GM12878 (cell line): ENCODE data around the gene PKP3. TPM values are rescaled to one million over a fixed set of nuclear protein-coding genes. Genes with fewer than 3 reads are reported as not detected.

Experiments used
- ATAC-seq: fragments of 200-7000 bp; cut with Tn5 transposase; 3 replicates; pipeline ENCODE4 v1.9.1; 2020; ENCODE audit warnings: mild to moderate bottlenecking, moderate library complexity
- BruUV-seq: library from RNA; stranded (reverse); fragments of 400-500 nt; replicated peaks from 2 replicates; lab custom pipeline; 2021; lab: Mats Ljungman, UMichigan
- CTCF ChIA-PET: fragments of 300-600 bp; sonication (Branson Sonifier 250); formaldehyde crosslinking; extraction: SDS; loops from one replicate; lab custom pipeline; 2021; ENCODE audit warnings: inconsistent platforms; lab: Yijun Ruan, JAX
- POLR2A ChIA-PET: fragments of 350-600 bp; formaldehyde crosslinking; extraction: SDS; loops from one replicate; lab custom pipeline; 2021; ENCODE audit warnings: inconsistent platforms; lab: Charles Lee
- RAD21 ChIA-PET: fragments of 300-600 bp; sonication (Branson Sonifier 250); formaldehyde crosslinking; loops from one replicate; lab custom pipeline; 2023; ENCODE audit warnings: antibody characterized with exemption; ENCODE audit not compliant: unreplicated experiment; lab: Charles Lee
- SMC1A ChIA-PET: fragments of 300-600 bp; sonication (Branson Sonifier 250); formaldehyde crosslinking; loops from one replicate; lab custom pipeline; 2023; ENCODE audit not compliant: unreplicated experiment, uncharacterized antibody; lab: Charles Lee
- DNase-seq: peaks from one replicate; pipeline ENCODE4 v3.0.0-alpha.2; 2011; ENCODE audit warnings: low read depth, low spot score
- FAIRE-seq: peaks from 3 replicates; lab custom pipeline; 2011; peaks lifted over from hg19 to GRCh38; lab: Jason Lieb, UNC
- H2AFZ ChIP-seq: 2 replicates; pipeline ENCODE4 v1.6.0; 2011; ENCODE audit warnings: low read depth, low read length, control low read depth; ENCODE audit not compliant: control insufficient read depth
- H3K27ac ChIP-seq: 2 replicates; pipeline ENCODE4 v1.5.1; 2011; ENCODE audit warnings: control low read depth; ENCODE audit not compliant: control insufficient read depth, insufficient read depth
- H3K27me3 ChIP-seq, 2 experiments: replicated peaks in 1 of 2; 2 replicates each; pipeline versions ENCODE4 v1.6.0 to v1.6.1; 2011; ENCODE audit warnings: low read length in 1 of 2; ENCODE audit not compliant: control insufficient read depth in 2 of 2, insufficient read depth in 2 of 2
- H3K36me3 ChIP-seq, 2 experiments: 2 replicates each; pipeline ENCODE4 v1.5.1; 2011; ENCODE audit warnings: low read length in 1 of 2; ENCODE audit not compliant: control insufficient read depth in 2 of 2, insufficient read depth in 2 of 2
- H3K4me1 ChIP-seq: 2 replicates; pipeline ENCODE4 v1.6.1; 2011; ENCODE audit warnings: mild to moderate bottlenecking, low read length, moderate library complexity, mixed read lengths; ENCODE audit not compliant: control insufficient read depth, insufficient read depth
- H3K4me2 ChIP-seq: 2 replicates; pipeline ENCODE4 v1.6.0; 2011; ENCODE audit warnings: control low read depth; ENCODE audit not compliant: control insufficient read depth, insufficient read depth
- H3K4me3 ChIP-seq: fragments of 200-600 bp; sonication (generic); 2 replicates; pipeline ENCODE4 v1.5.1; 2016
- H3K79me2 ChIP-seq: 2 replicates; pipeline ENCODE4 v1.6.0; 2011; ENCODE audit warnings: low read length; ENCODE audit not compliant: control insufficient read depth, insufficient read depth
- H3K9ac ChIP-seq: 2 replicates; pipeline ENCODE4 v1.8.0; 2011; ENCODE audit warnings: low read length, control low read depth, mixed read lengths; ENCODE audit not compliant: control insufficient read depth, insufficient read depth
- H3K9me3 ChIP-seq: replicated peaks from 3 replicates; pipeline ENCODE4 v1.5.1; 2011; ENCODE audit warnings: mild to moderate bottlenecking, low read length; ENCODE audit not compliant: control insufficient read depth, insufficient read depth
- H4K20me1 ChIP-seq: 2 replicates; pipeline ENCODE4 v1.6.0; 2011; ENCODE audit not compliant: control insufficient read depth, insufficient read depth
- BCLAF1 ChIP-seq: fragments of 450-650 bp; IDR thresholded peaks from 2 replicates; pipeline ENCODE4 v1.6.1; 2017; ENCODE audit warnings: antibody characterized with exemption, mild to moderate bottlenecking, moderate library complexity
- CEBPB ChIP-seq, 2 experiments: fragments of 150-350 bp in 1 of 2; IDR thresholded peaks; 2 replicates each; pipeline ENCODE4 v1.6.1; 2012 to 2014; ENCODE audit warnings: low read depth in 2 of 2, low read length in 2 of 2, borderline replicate concordance in 1 of 2, inconsistent platforms in 1 of 2
- CHD2 ChIP-seq: IDR thresholded peaks from 2 replicates; pipeline ENCODE4 v1.6.1; 2011; ENCODE audit warnings: low read depth, low read length, improper control_type of control experiment, borderline replicate concordance
- KAT2A ChIP-seq: conservative IDR thresholded peaks from 2 replicates; pipeline ENCODE4 v1.6.1; 2011; ENCODE audit warnings: low read depth, low read length; ENCODE audit not compliant: control insufficient read depth
- NBN ChIP-seq: fragments of 450-650 bp; IDR thresholded peaks from 2 replicates; pipeline ENCODE4 v1.6.1; 2016
- NFYA ChIP-seq: IDR thresholded peaks from 2 replicates; pipeline ENCODE4 v1.6.1; 2011; ENCODE audit warnings: low read depth, mild to moderate bottlenecking, low read length, improper control_type of control experiment, borderline replicate concordance
- POLR2AphosphoS2 ChIP-seq: IDR thresholded peaks from 2 replicates; pipeline ENCODE4 v1.6.1; 2011; ENCODE audit warnings: low read depth, mild to moderate bottlenecking, low read length, improper control_type of control experiment, moderate library complexity
- SREBF1 ChIP-seq: IDR thresholded peaks from 2 replicates; pipeline ENCODE4 v1.6.1; 2012; ENCODE audit warnings: mild to moderate bottlenecking, low read length
- ZBTB33 ChIP-seq: fragments of 450-650 bp; IDR thresholded peaks from 2 replicates; pipeline ENCODE4 v1.6.1; 2017; ENCODE audit warnings: mild to moderate bottlenecking
- ZZZ3 ChIP-seq: IDR thresholded peaks from 2 replicates; pipeline ENCODE4 v1.6.1; 2011; ENCODE audit warnings: low read depth; ENCODE audit not compliant: control insufficient read depth, insufficient read length
- WGBS: methylation state at CpG from one replicate; pipeline ENCODE4 v1.1.6; 2016; ENCODE audit warnings: low lambda C conversion rate; ENCODE audit not compliant: insufficient replicate concordance, insufficient coverage; ENCODE audit errors: missing lambda C conversion rate; 5-methylcytosine and 5-hydroxymethylcytosine counted together
- in situ Hi-C: fragments of 300-500 bp; cut with MboI; formaldehyde crosslinking; loops from 9 replicates; pipeline ENCODE4 v1.14.3; 2018; ENCODE audit warnings: mixed read lengths
- intact Hi-C: fragments of 100-400 bp; cut with micrococcal nuclease; formaldehyde crosslinking; loops from one replicate; pipeline ENCODE4 v1.14.2; 2022; ENCODE audit not compliant: unreplicated experiment
- polyA plus RNA-seq, 11 experiments: library from polyadenylated mRNA; depleted of rRNA in 4 of 11; unstranded in 6 of 11; stranded (reverse) in 5 of 11; fragments of >200 nt; fragmentation: Nextera tagmentation in 4 of 11; fragmentation: Illumina TruSeq in 1 of 11; extraction: Ambion mirVana in 4 of 11; extraction: Trizol in 1 of 11; gene quantifications; 1 replicate in 1 of 11; 2 replicates in 10 of 11; pipeline versions ENCODE4 v1.2.1 to v1.2.3, GENCODE V29; 2011 to 2016; ENCODE audit warnings: inconsistent platforms in 2 of 11, missing spikeins in 2 of 11, low read depth in 1 of 11
- total RNA-seq, 4 experiments: library from RNA; depleted of rRNA in 3 of 4; stranded (reverse); fragments of >200 nt in 3 of 4; fragmentation: Illumina TruSeq in 1 of 4; extraction: Trizol in 1 of 4; gene quantifications; 2 replicates each; pipeline versions ENCODE4 v1.2.1 to v1.2.3, GENCODE V29; 2013 to 2021
- TF ChIP-seq, protein P1 (sequence below): IDR thresholded peaks from 2 replicates; pipeline ENCODE4 v1.6.1; 2012; ENCODE audit warnings: low read length, inconsistent platforms

PKP3 gene
- total and polyA plus RNA-seq, 10 of the 15 experiments (the other 5 are each of a cell fraction or from before 2014, with no cell fraction given): 0.45 to 0.90 TPM; not detected in 8

DNA sequence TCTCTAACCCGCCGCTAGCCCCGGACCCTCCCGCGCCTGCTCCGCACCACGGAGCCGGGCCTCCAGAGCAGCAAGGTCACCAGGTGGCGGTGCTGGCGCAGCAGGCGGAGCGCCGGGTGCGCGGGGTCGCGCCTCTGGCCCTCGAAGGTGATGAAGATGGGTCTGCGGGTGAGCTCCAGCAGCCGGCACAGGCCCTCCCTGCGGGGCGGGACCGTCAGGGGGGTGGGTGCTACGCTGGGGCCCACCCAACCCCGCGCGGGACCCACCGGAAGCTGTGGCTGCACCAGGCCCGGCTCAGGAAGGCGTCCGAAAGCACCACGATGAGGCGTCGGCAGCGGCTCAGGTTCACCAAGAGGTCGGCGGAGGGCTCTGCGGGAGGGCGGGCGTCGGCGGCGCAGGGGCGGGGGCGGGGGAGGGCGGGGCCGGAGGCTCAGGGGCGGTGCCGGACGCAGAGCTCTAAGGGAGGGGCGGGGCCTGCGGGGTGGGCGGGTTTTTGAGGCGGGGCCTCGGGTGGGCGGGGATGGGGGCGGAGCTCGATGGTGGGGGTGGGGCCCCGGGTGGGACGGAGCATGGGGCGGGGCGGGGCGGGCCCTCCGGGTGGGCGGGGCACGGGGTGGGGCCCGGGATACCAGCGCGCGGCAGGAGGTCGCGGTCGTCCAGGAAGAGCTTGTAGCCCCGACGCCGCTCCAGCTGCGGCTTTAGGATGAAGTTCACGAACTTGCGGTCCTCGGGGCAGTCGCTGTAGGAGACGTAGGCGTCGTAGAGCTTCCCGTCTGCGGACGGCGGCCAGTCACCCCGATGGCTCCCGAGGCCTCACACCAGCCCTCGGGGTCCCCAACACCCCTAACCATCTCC, 13.0 kb downstream of the PKP3 start (continued):
- TF ChIP-seq NFYA: no peak
- TF ChIP-seq KAT2A: no peak
- TF ChIP-seq CEBPB (IDR thresholded peaks at IDR 0.05; ENCODE audit: borderline replicate concordance in 1 of 2, low read depth in 2 of 2, low read length in 2 of 2): no peak
- no peak for TF ChIP-seq BCLAF1
- TF ChIP-seq NBN: no peak
- TF ChIP-seq, all 136 proteins: peak for 16

GRCh38 chr11:407651-408123, 13.7 kb downstream of the PKP3 start:
- ATAC-seq (no peak), DNase-seq (no peak), FAIRE-seq (no peak)
- intact Hi-C loops: no loop called here
- H3K79me2 ChIP-seq: no peaks in the 10 kb centered on the region
- 0 out of 2 replicates have a peak overlapping the region, but pooled peaks have one; percentile 50 for H2AFZ ChIP-seq
- POLR2A ChIA-PET: interaction anchor here (1.1 to 1.8 kb wide), 2 partner anchors 41 to 99 kb away, joined by 3 to 10 read pairs; partner anchors contain the start of gene RNH1
- SMC1A ChIA-PET: no interaction called here
- no peaks in the 10 kb centered on the region for H3K36me3 ChIP-seq
- no peak overlapping the region for H3K4me2 ChIP-seq
- BruUV-seq: no TSS peak
- no peak overlapping the region for H3K4me3 ChIP-seq
- H3K27me3 ChIP-seq: no peaks in the 10 kb centered on the region
- in situ Hi-C loops: no loop called here
- RAD21 ChIA-PET: interaction anchor here (0.8 to 2.4 kb wide), 6 partner anchors 20 to 139 kb away, joined by 3 to 17 read pairs (median 6); partner anchors contain the start of gene PTDSS2
- H3K4me1 ChIP-seq: peaks cover 6% of the 10 kb centered on the region; the same call in 1 of the 2 replicates
- 72% methylated on average over 25 of the region's 28 CpGs for WGBS
- no peak overlapping the region for H3K9ac ChIP-seq
- no peaks in the 10 kb centered on the region for H3K9me3 ChIP-seq
- TF ChIP-seq NBN (no peak), POLR2AphosphoS2 (no peak), SREBF1 (no peak), ZZZ3 (no peak), CHD2 (no peak), ZBTB33 (0 out of 2 replicates have a peak, but pooled peaks have one; percentile 24)
- TF ChIP-seq, protein P1, sequence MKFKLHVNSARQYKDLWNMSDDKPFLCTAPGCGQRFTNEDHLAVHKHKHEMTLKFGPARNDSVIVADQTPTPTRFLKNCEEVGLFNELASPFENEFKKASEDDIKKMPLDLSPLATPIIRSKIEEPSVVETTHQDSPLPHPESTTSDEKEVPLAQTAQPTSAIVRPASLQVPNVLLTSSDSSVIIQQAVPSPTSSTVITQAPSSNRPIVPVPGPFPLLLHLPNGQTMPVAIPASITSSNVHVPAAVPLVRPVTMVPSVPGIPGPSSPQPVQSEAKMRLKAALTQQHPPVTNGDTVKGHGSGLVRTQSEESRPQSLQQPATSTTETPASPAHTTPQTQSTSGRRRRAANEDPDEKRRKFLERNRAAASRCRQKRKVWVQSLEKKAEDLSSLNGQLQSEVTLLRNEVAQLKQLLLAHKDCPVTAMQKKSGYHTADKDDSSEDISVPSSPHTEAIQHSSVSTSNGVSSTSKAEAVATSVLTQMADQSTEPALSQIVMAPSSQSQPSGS: no peak
- no peaks in the 10 kb centered on the region for H4K20me1 ChIP-seq
- CTCF ChIA-PET: interaction anchor here (1.0 to 2.1 kb wide), 2 partner anchors 42 to 46 kb away, joined by 4 to 19 read pairs; partner anchors contain the start of gene PTDSS2
- H3K27ac ChIP-seq: no peak overlapping the region
